ENCODE measurements around the gene AIRE. TPM values are rescaled to one million over a fixed set of nuclear protein-coding genes. Genes with fewer than 3 reads are reported as not detected.

The AIRE gene
- total and polyA plus RNA-seq, 2 of the 13 experiments (the other 11 are each of a cell fraction or from before 2014, with no cell fraction given): not detected

- TF ChIP-seq ZBTB3 (CRISPR knock-in tag; IDR thresholded peaks at IDR 0.05; ENCODE audit: borderline replicate concordance, low read depth) (0 out of 2 replicates have a peak, but pooled peaks have one; percentile 31), DMAP1 (CRISPR knock-in tag; IDR thresholded peaks at IDR 0.05) (peak; percentile 39), PHF21A (CRISPR knock-in tag; IDR thresholded peaks at IDR 0.05) (0 out of 2 replicates have a peak, but pooled peaks have one; percentile 38), AKNA (CRISPR knock-in tag; IDR thresholded peaks at IDR 0.05; ENCODE audit: borderline replicate concordance) (no peak), TOPORS (CRISPR knock-in tag; IDR thresholded peaks at IDR 0.05) (no peak; the same call in 1 of the 2 replicates), BCL6 (CRISPR knock-in tag; IDR thresholded peaks at IDR 0.05) (peak; percentile 19; the same call in 1 of the 2 replicates), TCF7 (IDR thresholded peaks at IDR 0.05; ENCODE audit: low read depth) (no peak), RNF2 (conservative IDR thresholded peaks at IDR 0.05; ENCODE audit: low read depth) (peak; percentile 56), REPIN1 (CRISPR knock-in tag; IDR thresholded peaks at IDR 0.05; ENCODE audit: borderline replicate concordance, low read depth) (peak; percentile 64; the same call in 1 of the 2 replicates), ZNF205 (CRISPR knock-in tag; IDR thresholded peaks at IDR 0.05) (peak; percentile 68; the same call in 1 of the 2 replicates), ZNF276 (CRISPR knock-in tag; IDR thresholded peaks at IDR 0.05; ENCODE audit: low read depth) (peak; percentile 88; the same call in 1 of the 2 replicates), ZNF598 (CRISPR knock-in tag; IDR thresholded peaks at IDR 0.05; ENCODE audit: borderline replicate concordance) (no peak), POLR2AphosphoS5 (IDR thresholded peaks at IDR 0.05; ENCODE audit: low read depth, low read length) (peak; percentile 66), MAZ (IDR thresholded peaks at IDR 0.05; ENCODE audit: borderline replicate concordance, low read depth, low read length) (no peak), MAZ (CRISPR knock-in tag; IDR thresholded peaks at IDR 0.05; ENCODE audit: low read depth) (0 out of 2 replicates have a peak, but pooled peaks have one; percentile 22), ZBTB42 (CRISPR knock-in tag; IDR thresholded peaks at IDR 0.05) (0 out of 2 replicates have a peak, but pooled peaks have one; percentile 32), ERF (CRISPR knock-in tag; IDR thresholded peaks at IDR 0.05) (peak; percentile 48), ZNF431 (CRISPR knock-in tag; IDR thresholded peaks at IDR 0.05; ENCODE audit: borderline replicate concordance, low read depth) (peak; percentile 58; the same call in 1 of the 2 replicates), FIP1L1 (IDR thresholded peaks at IDR 0.05; ENCODE audit: borderline replicate concordance, insufficient read depth, low read depth, low read length) (no peak), ZNF777 (CRISPR knock-in tag; IDR thresholded peaks at IDR 0.05) (peak; percentile 89), HNF1B (CRISPR knock-in tag; IDR thresholded peaks at IDR 0.05) (peak; percentile 74), TMF1 (CRISPR knock-in tag; IDR thresholded peaks at IDR 0.05; ENCODE audit: low read depth) (no peak)
Measured at GRCh38 chr21:44299458-44300261, 14.0 kb downstream of the AIRE start, which contains the start of gene PFKL (continued).

Data from HepG2 (cell line).